K562 (cell line): ENCODE results near the gene TLCD4. TPM values are rescaled to one million over a fixed set of nuclear protein-coding genes. Genes with fewer than 3 reads are reported as not detected.

ENCODE experiments used
- FOXP4 ChIP-seq: sonication (generic); formaldehyde crosslinking; IDR thresholded peaks from 2 replicates; pipeline ENCODE4 v1.8.0; 2022; ENCODE audit warnings: mild to moderate bottlenecking, missing genetic modification reagents, borderline replicate concordance
- GABPB2 ChIP-seq: fragments of 250-450 bp; sonication (Bioruptor Pico); conservative IDR thresholded peaks from 2 replicates; pipeline ENCODE4 v1.5.1; 2021; ENCODE audit warnings: mild to moderate bottlenecking
- KHSRP ChIP-seq: fragments of 450-650 bp; IDR thresholded peaks from 2 replicates; pipeline ENCODE4 v1.6.1; 2017
- LARP7 ChIP-seq: fragments of 450-650 bp; IDR thresholded peaks from 2 replicates; pipeline ENCODE4 v1.6.1; 2016
- POLR2AphosphoS2 ChIP-seq: IDR thresholded peaks from 2 replicates; pipeline ENCODE4 v1.6.1; 2012; ENCODE audit warnings: low read length, improper control_type of control experiment
- PURB ChIP-seq: sonication (generic); formaldehyde crosslinking; IDR thresholded peaks from 2 replicates; pipeline ENCODE4 v1.9.0; 2021; ENCODE audit warnings: low read depth, mild to moderate bottlenecking, missing genetic modification reagents
- RAD51 ChIP-seq: fragments of 450-650 bp; IDR thresholded peaks from 2 replicates; pipeline ENCODE4 v1.7.1; 2016; ENCODE audit warnings: low read depth, mild to moderate bottlenecking, borderline replicate concordance
- SIRT6 ChIP-seq: IDR thresholded peaks from one replicate; pipeline ENCODE4 v1.6.1; 2012; ENCODE audit warnings: low read depth, mild to moderate bottlenecking, control low read depth, inconsistent platforms, low read length, moderate library complexity
- TEAD1 ChIP-seq, 2 experiments: fragments of 450-650 bp in 1 of 2; sonication (generic) in 1 of 2; formaldehyde crosslinking; IDR thresholded peaks; 2 replicates each; pipeline versions ENCODE4 v1.4.0 to v1.8.0; 2020 to 2022; ENCODE audit warnings: mild to moderate bottlenecking in 2 of 2, missing genetic modification reagents in 1 of 2
- USF2 ChIP-seq: sonication (generic); formaldehyde crosslinking; IDR thresholded peaks from 2 replicates; pipeline ENCODE4 v1.5.0; 2020; ENCODE audit warnings: missing genetic modification reagents
- ZNF174 ChIP-seq: fragments of 250-450 bp; sonication (Bioruptor Pico); IDR thresholded peaks from 2 replicates; pipeline ENCODE4 v1.4.0; 2020; ENCODE audit warnings: mild to moderate bottlenecking
- ZNF561 ChIP-seq: fragments of 450-650 bp; formaldehyde crosslinking; conservative IDR thresholded peaks from 2 replicates; pipeline ENCODE4 v1.4.0; 2020; ENCODE audit warnings: mild to moderate bottlenecking, moderate library complexity
- polyA plus RNA-seq, 8 experiments: library from polyadenylated mRNA; depleted of rRNA in 4 of 8; stranded (reverse) in 5 of 8; unstranded in 3 of 8; fragments of >200 nt; fragmentation: Nextera tagmentation in 2 of 8; fragmentation: Illumina TruSeq in 1 of 8; extraction: Ambion mirVana in 2 of 8; extraction: Trizol in 1 of 8; gene quantifications; 2 replicates each; pipeline versions ENCODE4 v1.2.1 to v1.2.3, GENCODE V29; 2011 to 2014; ENCODE audit warnings: inconsistent platforms in 1 of 8, missing spikeins in 1 of 8
- total RNA-seq, 7 experiments: library from RNA; depleted of rRNA in 6 of 7; stranded (reverse); fragments of >200 nt in 6 of 7; fragmentation: Illumina TruSeq in 2 of 7; extraction: Trizol in 2 of 7; gene quantifications; 2 replicates each; pipeline versions ENCODE4 v1.2.1 to v1.2.3, GENCODE V29; 2011 to 2021; ENCODE audit warnings: low replicate concordance in 1 of 7
- TF ChIP-seq, protein P1 (sequence below): fragments of 250-450 bp; sonication (Bioruptor Pico); IDR thresholded peaks from 2 replicates; pipeline ENCODE4 v1.5.0; 2020; ENCODE audit warnings: mild to moderate bottlenecking, borderline replicate concordance

TLCD4 gene
- total and polyA plus RNA-seq, 9 of the 15 experiments (the other 6 are each of a cell fraction or from before 2014, with no cell fraction given): 3.5 to 19.8 (median 7.6) TPM

- TF ChIP-seq FOXP4 (CRISPR knock-in tag) (no peak), KHSRP (no peak), ZNF174 (CRISPR knock-in tag) (no peak), PURB (no peak), GABPB2 (no peak), ZNF561 (CRISPR knock-in tag) (no peak), LARP7 (no peak), RAD51 (no peak), POLR2AphosphoS2 (no peak), SIRT6 (no peak), TEAD1 (CRISPR knock-in tag; IDR thresholded peaks at IDR 0.05) (no peak), USF2 (CRISPR knock-in tag) (no peak)
- TF ChIP-seq, protein P1, sequence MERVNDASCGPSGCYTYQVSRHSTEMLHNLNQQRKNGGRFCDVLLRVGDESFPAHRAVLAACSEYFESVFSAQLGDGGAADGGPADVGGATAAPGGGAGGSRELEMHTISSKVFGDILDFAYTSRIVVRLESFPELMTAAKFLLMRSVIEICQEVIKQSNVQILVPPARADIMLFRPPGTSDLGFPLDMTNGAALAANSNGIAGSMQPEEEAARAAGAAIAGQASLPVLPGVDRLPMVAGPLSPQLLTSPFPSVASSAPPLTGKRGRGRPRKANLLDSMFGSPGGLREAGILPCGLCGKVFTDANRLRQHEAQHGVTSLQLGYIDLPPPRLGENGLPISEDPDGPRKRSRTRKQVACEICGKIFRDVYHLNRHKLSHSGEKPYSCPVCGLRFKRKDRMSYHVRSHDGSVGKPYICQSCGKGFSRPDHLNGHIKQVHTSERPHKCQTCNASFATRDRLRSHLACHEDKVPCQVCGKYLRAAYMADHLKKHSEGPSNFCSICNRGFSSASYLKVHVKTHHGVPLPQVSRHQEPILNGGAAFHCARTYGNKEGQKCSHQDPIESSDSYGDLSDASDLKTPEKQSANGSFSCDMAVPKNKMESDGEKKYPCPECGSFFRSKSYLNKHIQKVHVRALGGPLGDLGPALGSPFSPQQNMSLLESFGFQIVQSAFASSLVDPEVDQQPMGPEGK (CRISPR knock-in tag): no peak
Measured at GRCh38 chr1:95076034-95076433, 41.1 kb upstream of the TLCD4 start (continued).
